Smooth muscle cell (in vitro differentiated cells): ENCODE measurements around the gene SLC5A5. TPM values are rescaled to one million over a fixed set of nuclear protein-coding genes. Genes with fewer than 3 reads are reported as not detected.

ENCODE experiments used
- DNase-seq: peaks from one replicate; lab custom pipeline; 2025; ENCODE audit not compliant: unreplicated experiment; lab: John Stamatoyannopoulos, UW
- H2AFZ ChIP-seq: fragments of 200-600 bp; sonication (generic); 2 replicates; pipeline ENCODE4 v1.6.0; 2016; ENCODE audit warnings: antibody characterized with exemption, low read depth, mild to moderate bottlenecking
- H3F3A ChIP-seq: fragments of 200-600 bp; sonication (generic); 2 replicates; pipeline ENCODE4 v1.6.0; 2017; ENCODE audit warnings: antibody characterized with exemption, low read depth
- H3K27ac ChIP-seq: fragments of 200-600 bp; sonication (generic); 2 replicates; pipeline ENCODE4 v1.5.1; 2016; ENCODE audit warnings: low read depth, mild to moderate bottlenecking
- H3K27me3 ChIP-seq: fragments of 200-600 bp; sonication (generic); 2 replicates; pipeline ENCODE4 v1.6.1; 2016; ENCODE audit warnings: low read depth, mild to moderate bottlenecking
- H3K36me3 ChIP-seq: fragments of 200-600 bp; sonication (generic); 2 replicates; pipeline ENCODE4 v1.5.1; 2016; ENCODE audit warnings: low read depth
- H3K4me1 ChIP-seq: fragments of 200-600 bp; sonication (generic); 2 replicates; pipeline ENCODE4 v1.5.1; 2016; ENCODE audit warnings: low read depth
- H3K4me2 ChIP-seq: fragments of 200-600 bp; sonication (generic); 2 replicates; pipeline ENCODE4 v1.6.0; 2016; ENCODE audit warnings: mild to moderate bottlenecking
- H3K4me3 ChIP-seq: fragments of 200-600 bp; sonication (generic); 2 replicates; pipeline ENCODE4 v1.5.1; 2016; ENCODE audit warnings: mild to moderate bottlenecking
- H3K79me2 ChIP-seq: fragments of 200-600 bp; sonication (generic); 2 replicates; pipeline ENCODE4 v1.6.0; 2016; ENCODE audit warnings: low read depth, mild to moderate bottlenecking
- H3K9ac ChIP-seq: fragments of 200-600 bp; sonication (generic); 2 replicates; pipeline ENCODE4 v1.6.0; 2016; ENCODE audit warnings: low read depth
- H3K9me3 ChIP-seq: fragments of 200-600 bp; sonication (generic); replicated peaks from 2 replicates; pipeline ENCODE4 v1.5.1; 2016; ENCODE audit warnings: low read depth
- H4K20me1 ChIP-seq: fragments of 200-600 bp; sonication (generic); 2 replicates; pipeline ENCODE4 v1.6.0; 2016; ENCODE audit warnings: low read depth
- WGBS: methylation state at CpG from one replicate; pipeline ENCODE4 v1.1.7; 2016; ENCODE audit warnings: low lambda C conversion rate; 5-methylcytosine and 5-hydroxymethylcytosine counted together
- polyA plus RNA-seq: library from polyadenylated mRNA; unstranded; fragments of >200 nt; fragmentation: Nextera tagmentation; extraction: Ambion mirVana; gene quantifications from 2 replicates; pipeline ENCODE4 v1.2.1, GENCODE V29; 2016
- total RNA-seq: library from RNA; depleted of rRNA; stranded (reverse); fragments of >200 nt; gene quantifications from 2 replicates; pipeline ENCODE4 v1.2.3, GENCODE V29; 2014
- TF ChIP-seq, protein P1 (sequence below): fragments of 200-600 bp; sonication (generic); IDR thresholded peaks from 2 replicates; pipeline ENCODE4 v1.5.1; 2017; ENCODE audit warnings: borderline replicate concordance, mild to moderate bottlenecking, antibody characterized with exemption; ENCODE audit not compliant: insufficient read depth, poor library complexity, severe bottlenecking

The SLC5A5 gene
- total RNA-seq (not detected in 2 replicates), polyA plus RNA-seq (not detected in 2 replicates)

DNA sequence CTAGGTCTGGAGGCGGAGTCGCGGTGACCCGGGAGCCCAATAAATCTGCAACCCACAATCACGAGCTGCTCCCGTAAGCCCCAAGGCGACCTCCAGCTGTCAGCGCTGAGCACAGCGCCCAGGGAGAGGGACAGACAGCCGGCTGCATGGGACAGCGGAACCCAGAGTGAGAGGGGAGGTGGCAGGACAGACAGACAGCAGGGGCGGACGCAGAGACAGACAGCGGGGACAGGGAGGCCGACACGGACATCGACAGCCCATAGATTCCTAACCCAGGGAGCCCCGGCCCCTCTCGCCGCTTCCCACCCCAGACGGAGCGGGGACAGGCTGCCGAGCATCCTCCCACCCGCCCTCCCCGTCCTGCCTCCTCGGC is at the start of gene SLC5A5:
SLC5A5 (plus strand) TSS at position 68 of the 373 bp plus-strand sequence. CDS start 375 bp downstream, outside the sequence.
- Histone ChIP-seq H3K4me2 (no peak within 1 kb of the TSS), H3F3A (no peaks in the 10 kb centered on the region), H3K4me1 (no peaks in the 10 kb centered on the region), H3K4me3 (no peak within 1 kb of the TSS), H3K36me3 (no peaks in the 10 kb centered on the region), H3K9ac (no peak within 1 kb of the TSS), H4K20me1 (no peaks in the 10 kb centered on the region), H3K79me2 (no peaks in the 10 kb centered on the region), H3K27me3 (peaks cover 57% of the 10 kb centered on the region), H3K9me3 (no peaks in the 10 kb centered on the region), H2AFZ (no peak within 1 kb of the TSS), H3K27ac (no peak within 1 kb of the TSS)
- TF ChIP-seq, protein P1, sequence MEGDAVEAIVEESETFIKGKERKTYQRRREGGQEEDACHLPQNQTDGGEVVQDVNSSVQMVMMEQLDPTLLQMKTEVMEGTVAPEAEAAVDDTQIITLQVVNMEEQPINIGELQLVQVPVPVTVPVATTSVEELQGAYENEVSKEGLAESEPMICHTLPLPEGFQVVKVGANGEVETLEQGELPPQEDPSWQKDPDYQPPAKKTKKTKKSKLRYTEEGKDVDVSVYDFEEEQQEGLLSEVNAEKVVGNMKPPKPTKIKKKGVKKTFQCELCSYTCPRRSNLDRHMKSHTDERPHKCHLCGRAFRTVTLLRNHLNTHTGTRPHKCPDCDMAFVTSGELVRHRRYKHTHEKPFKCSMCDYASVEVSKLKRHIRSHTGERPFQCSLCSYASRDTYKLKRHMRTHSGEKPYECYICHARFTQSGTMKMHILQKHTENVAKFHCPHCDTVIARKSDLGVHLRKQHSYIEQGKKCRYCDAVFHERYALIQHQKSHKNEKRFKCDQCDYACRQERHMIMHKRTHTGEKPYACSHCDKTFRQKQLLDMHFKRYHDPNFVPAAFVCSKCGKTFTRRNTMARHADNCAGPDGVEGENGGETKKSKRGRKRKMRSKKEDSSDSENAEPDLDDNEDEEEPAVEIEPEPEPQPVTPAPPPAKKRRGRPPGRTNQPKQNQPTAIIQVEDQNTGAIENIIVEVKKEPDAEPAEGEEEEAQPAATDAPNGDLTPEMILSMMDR, result no peak
- no peak for DNase-seq
- WGBS, result 33% methylated on average over 22 of the region's 26 CpGs

DNA sequence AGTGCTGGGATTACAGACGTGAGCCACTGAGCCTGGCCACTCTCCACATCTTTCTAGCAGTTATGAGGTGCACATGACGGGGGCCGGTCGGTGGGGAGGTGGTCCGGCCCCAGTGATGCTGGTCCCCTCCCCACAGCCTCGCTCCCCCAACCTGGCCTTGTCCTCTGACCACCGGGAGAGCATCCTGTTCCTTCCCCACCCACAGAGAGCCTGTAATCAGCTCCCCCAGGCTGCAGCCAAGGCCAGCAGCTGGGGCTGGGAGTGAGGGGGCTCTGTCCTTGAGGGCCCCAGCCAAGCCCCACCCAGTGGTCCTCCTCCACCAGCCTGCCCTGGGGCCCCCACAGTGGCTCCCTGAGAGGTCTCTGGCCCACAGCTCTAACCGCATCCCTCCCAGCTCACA is 47.4 kb upstream of the SLC5A5 start:
- 77% methylated on average over 8 of the region's 8 CpGs for WGBS
- no peak for DNase-seq
- TF ChIP-seq, protein P1, result no peak
- Histone ChIP-seq H2AFZ (no peak overlapping the region), H3K36me3 (no peaks in the 10 kb centered on the region), H3K79me2 (no peaks in the 10 kb centered on the region), H3K9ac (no peak overlapping the region), H3F3A (no peaks in the 10 kb centered on the region), H4K20me1 (no peaks in the 10 kb centered on the region), H3K9me3 (no peaks in the 10 kb centered on the region), H3K4me3 (no peak overlapping the region), H3K4me1 (no peaks in the 10 kb centered on the region), H3K27me3 (no peaks in the 10 kb centered on the region), H3K27ac (no peak overlapping the region), H3K4me2 (no peak overlapping the region)

- Histone ChIP-seq H3K36me3 (no peaks in the 10 kb centered on the region), H3K4me2 (no peak overlapping the region)
- WGBS, result 94% methylated on average over 13 of the region's 13 CpGs
Measured at GRCh38 chr19:17826508-17827056, 45.2 kb upstream of the SLC5A5 start.

More at GRCh38 chr19:17826508-17827056, 45.2 kb upstream of the SLC5A5 start:
- H3K79me2 ChIP-seq, result no peaks in the 10 kb centered on the region
- TF ChIP-seq, protein P1, result no peak
- no peaks in the 10 kb centered on the region for H3K4me1 ChIP-seq
- no peak overlapping the region for H2AFZ ChIP-seq
- H3K27me3 ChIP-seq, result peaks cover 4% of the 10 kb centered on the region
- no peaks in the 10 kb centered on the region for H3F3A ChIP-seq
- no peaks in the 10 kb centered on the region for H4K20me1 ChIP-seq
- DNase-seq, result no peak
- no peaks in the 10 kb centered on the region for H3K9me3 ChIP-seq
- H3K9ac ChIP-seq, result no peak overlapping the region
- H3K27ac ChIP-seq, result no peak overlapping the region
- no peak overlapping the region for H3K4me3 ChIP-seq
